K562 (cell line): Measurements from ENCODE around the gene STON2. TPM values are rescaled to one million over a fixed set of nuclear protein-coding genes. Genes with fewer than 3 reads are reported as not detected.

ENCODE experiments used
- EWSR1 ChIP-seq: fragments of 450-650 bp; IDR thresholded peaks from 2 replicates; pipeline ENCODE4 v1.6.1; 2018; ENCODE audit warnings: borderline replicate concordance, mild to moderate bottlenecking, low read depth, moderate library complexity; ENCODE audit not compliant: partially characterized antibody
- OTX1 ChIP-seq: fragments of 450-650 bp; formaldehyde crosslinking; IDR thresholded peaks from 2 replicates; pipeline ENCODE4 v1.4.0; 2022; ENCODE audit warnings: mild to moderate bottlenecking
- PHF8 ChIP-seq: fragments of 200-600 bp; sonication (generic); IDR thresholded peaks from 2 replicates; pipeline ENCODE4 v1.6.1; 2012; ENCODE audit warnings: mixed run types, mild to moderate bottlenecking, inconsistent platforms, low read length, moderate library complexity, borderline replicate concordance
- PTRF ChIP-seq: fragments of 450-650 bp; IDR thresholded peaks from 2 replicates; pipeline ENCODE4 v1.6.1; 2016; ENCODE audit warnings: mild to moderate bottlenecking, missing genetic modification characterization, missing compliant biosample characterization
- RBM25 ChIP-seq: fragments of 200-400 bp; formaldehyde crosslinking; IDR thresholded peaks from 2 replicates; pipeline ENCODE4 v1.6.1; 2018; ENCODE audit warnings: low read length, low read depth, moderate library complexity; ENCODE audit not compliant: severe bottlenecking
- RFX7 ChIP-seq: fragments of 250-450 bp; sonication (Bioruptor Pico); IDR thresholded peaks from 2 replicates; pipeline ENCODE4 v1.5.1; 2021; ENCODE audit warnings: mild to moderate bottlenecking
- SMARCC2 ChIP-seq: fragments of 450-650 bp; IDR thresholded peaks from 2 replicates; pipeline ENCODE4 v1.6.1; 2017; ENCODE audit warnings: antibody characterized with exemption, moderate library complexity, mild to moderate bottlenecking, low read depth
- TAF15 ChIP-seq: fragments of 200-400 bp; formaldehyde crosslinking; IDR thresholded peaks from 2 replicates; pipeline ENCODE4 v1.6.1; 2017; ENCODE audit warnings: mild to moderate bottlenecking, low read depth, low read length, moderate library complexity
- TEAD2 ChIP-seq: fragments of 450-650 bp; IDR thresholded peaks from 2 replicates; pipeline ENCODE4 v1.6.1; 2016; ENCODE audit warnings: missing genetic modification characterization, control low read depth, missing compliant biosample characterization
- THAP12 ChIP-seq: fragments of 250-450 bp; sonication (Bioruptor Pico); IDR thresholded peaks from 2 replicates; pipeline ENCODE4 v1.9.0; 2021; ENCODE audit warnings: mild to moderate bottlenecking, inconsistent platforms
- USF1 ChIP-seq: sonication (generic); formaldehyde crosslinking; IDR thresholded peaks from 2 replicates; pipeline ENCODE4 v1.9.0; 2022; ENCODE audit warnings: mild to moderate bottlenecking, missing genetic modification reagents
- ZNF23 ChIP-seq: fragments of 250-450 bp; sonication (Bioruptor Pico); IDR thresholded peaks from 2 replicates; pipeline ENCODE4 v1.4.0; 2020; ENCODE audit warnings: mild to moderate bottlenecking
- ZNF311 ChIP-seq: fragments of 250-450 bp; sonication (Bioruptor Pico); IDR thresholded peaks from 2 replicates; pipeline ENCODE4 v1.4.0; 2020; ENCODE audit warnings: mild to moderate bottlenecking, moderate library complexity
- ZNF445 ChIP-seq: fragments of 250-450 bp; sonication (Bioruptor Pico); IDR thresholded peaks from 2 replicates; pipeline ENCODE4 v1.4.0; 2020; ENCODE audit warnings: low read depth, mild to moderate bottlenecking, moderate library complexity
- ZNF511 ChIP-seq: sonication (generic); formaldehyde crosslinking; IDR thresholded peaks from 2 replicates; pipeline ENCODE4 v1.8.0; 2022; ENCODE audit warnings: mild to moderate bottlenecking, missing genetic modification reagents
- ZNF512 ChIP-seq: IDR thresholded peaks from 2 replicates; pipeline ENCODE4 v1.6.1; 2016; ENCODE audit warnings: missing genetic modification characterization, missing compliant biosample characterization
- ZNF518B ChIP-seq: fragments of 250-450 bp; sonication (Bioruptor Pico); IDR thresholded peaks from 2 replicates; pipeline ENCODE4 v1.5.0; 2021; ENCODE audit warnings: mild to moderate bottlenecking, moderate library complexity
- polyA plus RNA-seq, 8 experiments: library from polyadenylated mRNA; depleted of rRNA in 4 of 8; stranded (reverse) in 5 of 8; unstranded in 3 of 8; fragments of >200 nt; fragmentation: Nextera tagmentation in 2 of 8; fragmentation: Illumina TruSeq in 1 of 8; extraction: Ambion mirVana in 2 of 8; extraction: Trizol in 1 of 8; gene quantifications; 2 replicates each; pipeline versions ENCODE4 v1.2.1 to v1.2.3, GENCODE V29; 2011 to 2014; ENCODE audit warnings: inconsistent platforms in 1 of 8, missing spikeins in 1 of 8
- total RNA-seq, 7 experiments: library from RNA; depleted of rRNA in 6 of 7; stranded (reverse); fragments of >200 nt in 6 of 7; fragmentation: Illumina TruSeq in 2 of 7; extraction: Trizol in 2 of 7; gene quantifications; 2 replicates each; pipeline versions ENCODE4 v1.2.1 to v1.2.3, GENCODE V29; 2011 to 2021; ENCODE audit warnings: low replicate concordance in 1 of 7

STON2 gene
- total and polyA plus RNA-seq, 9 of the 15 experiments (the other 6 are each of a cell fraction or from before 2014, with no cell fraction given), result 7.8 to 99.3 (median 53.5) TPM

- TF ChIP-seq ZNF445 (CRISPR knock-in tag) (no peak), PTRF (no peak), THAP12 (CRISPR knock-in tag) (no peak), ZNF511 (CRISPR knock-in tag) (peak; percentile 45; the same call in 1 of the 2 replicates), ZNF512 (no peak), ZNF311 (CRISPR knock-in tag) (no peak), RBM25 (no peak), OTX1 (CRISPR knock-in tag) (no peak), TAF15 (no peak), SMARCC2 (no peak), ZNF518B (no peak), ZNF23 (CRISPR knock-in tag) (no peak), EWSR1 (no peak), USF1 (no peak), TEAD2 (tag) (no peak), RFX7 (CRISPR knock-in tag) (no peak), PHF8 (0 out of 2 replicates have a peak, but pooled peaks have one; percentile 9)
Measured at GRCh38 chr14:81435391-81436295, 35.5 kb upstream of the STON2 start (continued).
